Gastroesophageal sphincter (tissue), 4 donors: ENCODE results near the gene KMT2B. TPM values are rescaled to one million over a fixed set of nuclear protein-coding genes. Genes with fewer than 3 reads are reported as not detected.

Experiments used
- ATAC-seq: fragments of 150-250 bp; one replicate; pipeline ENCODE4 v1.9.1; 2016; ENCODE audit warnings: mild to moderate bottlenecking, moderate library complexity
- H3K27ac ChIP-seq, 4 donors: fragments of 200-600 bp; sonication (generic) in 3 of 4; 1 replicate in 3 of 4; 2 replicates in 1 of 4; pipeline ENCODE4 v1.5.1; 2016 to 2019
- H3K27me3 ChIP-seq: fragments of 200-600 bp; sonication (generic); one replicate; pipeline ENCODE4 v1.5.1; 2019
- H3K36me3 ChIP-seq, 2 donors: fragments of 200-600 bp; sonication (generic); one replicate each; pipeline ENCODE4 v1.5.1; 2019; ENCODE audit warnings: control low read depth in 1 of 2
- H3K4me1 ChIP-seq, 3 donors: fragments of 200-600 bp; sonication (generic); 1 replicate in 2 of 3; 2 replicates in 1 of 3; pipeline ENCODE4 v1.5.1; 2016 to 2019; ENCODE audit warnings: control low read depth in 2 of 3
- H3K4me3 ChIP-seq, 2 donors: fragments of 200-600 bp; sonication (generic); one replicate each; pipeline ENCODE4 v1.5.1; 2019; ENCODE audit warnings: mild to moderate bottlenecking in 1 of 2, moderate library complexity in 1 of 2
- H3K9me3 ChIP-seq, 3 donors: fragments of 200-600 bp; sonication (generic); one replicate each; pipeline ENCODE4 v1.5.1; 2017 to 2019; ENCODE audit warnings: control low read depth in 2 of 3
- EP300 ChIP-seq: sonication (generic); formaldehyde crosslinking; IDR thresholded peaks from one replicate; pipeline ENCODE4 v1.6.1; 2017; ENCODE audit warnings: antibody characterized with exemption, mild to moderate bottlenecking
- POLR2A ChIP-seq, 2 donors: fragments of 450-650 bp; IDR thresholded peaks; one replicate each; pipeline ENCODE4 v1.6.1; 2017; ENCODE audit warnings: antibody characterized with exemption in 2 of 2, mild to moderate bottlenecking in 2 of 2, moderate library complexity in 1 of 2
- POLR2AphosphoS5 ChIP-seq: sonication (generic); formaldehyde crosslinking; IDR thresholded peaks from one replicate; pipeline ENCODE4 v1.6.1; 2017; ENCODE audit warnings: antibody characterized with exemption
- WGBS, 2 donors: methylation state at CpG; one replicate each; pipeline ENCODE4 v1.1.5; 2018; ENCODE audit warnings: low coverage in 1 of 2; 5-methylcytosine and 5-hydroxymethylcytosine counted together
- total RNA-seq, 4 donors: library from RNA; depleted of rRNA; stranded (reverse); fragments of >200 nt; gene quantifications; one replicate each; pipeline ENCODE4 v1.1.0, GENCODE V29; 2016
- TF ChIP-seq, protein P1 (sequence below), 4 experiments: fragments of 200-600 bp in 2 of 4; fragments of 450-650 bp in 2 of 4; sonication (generic) in 1 of 4; IDR thresholded peaks; one replicate each; pipeline ENCODE4 v1.5.1; 2017 to 2019; ENCODE audit warnings: antibody characterized with exemption in 4 of 4, mild to moderate bottlenecking in 2 of 4, moderate library complexity in 2 of 4

The KMT2B gene
- total RNA-seq, 4 donors from 2014 or later, result 7.7 to 27.0 (median 17.5) TPM

GRCh38 chr19:35733180-35734125 lies 15.7 kb downstream of the KMT2B start:
- Histone ChIP-seq H3K36me3 (peaks cover 0 to 100% of the 10 kb centered on the region in 2 donors), H3K9me3 (no peaks in the 10 kb centered on the region), H3K4me1 (no peaks in the 10 kb centered on the region), H3K27me3 (no peaks in the 10 kb centered on the region), H3K4me3 (no peak overlapping the region), H3K27ac (no peak overlapping the region)
- WGBS, 2 donors, result 84% methylated on average over 12 of the region's 35 CpGs; no CpG with 5 or more reads in 1 of the 2 donors
- ATAC-seq, result no peak
- TF ChIP-seq EP300 (no peak), POLR2AphosphoS5 (no peak), POLR2A (IDR thresholded peaks at IDR 0.05) (no peak)
- TF ChIP-seq, protein P1, sequence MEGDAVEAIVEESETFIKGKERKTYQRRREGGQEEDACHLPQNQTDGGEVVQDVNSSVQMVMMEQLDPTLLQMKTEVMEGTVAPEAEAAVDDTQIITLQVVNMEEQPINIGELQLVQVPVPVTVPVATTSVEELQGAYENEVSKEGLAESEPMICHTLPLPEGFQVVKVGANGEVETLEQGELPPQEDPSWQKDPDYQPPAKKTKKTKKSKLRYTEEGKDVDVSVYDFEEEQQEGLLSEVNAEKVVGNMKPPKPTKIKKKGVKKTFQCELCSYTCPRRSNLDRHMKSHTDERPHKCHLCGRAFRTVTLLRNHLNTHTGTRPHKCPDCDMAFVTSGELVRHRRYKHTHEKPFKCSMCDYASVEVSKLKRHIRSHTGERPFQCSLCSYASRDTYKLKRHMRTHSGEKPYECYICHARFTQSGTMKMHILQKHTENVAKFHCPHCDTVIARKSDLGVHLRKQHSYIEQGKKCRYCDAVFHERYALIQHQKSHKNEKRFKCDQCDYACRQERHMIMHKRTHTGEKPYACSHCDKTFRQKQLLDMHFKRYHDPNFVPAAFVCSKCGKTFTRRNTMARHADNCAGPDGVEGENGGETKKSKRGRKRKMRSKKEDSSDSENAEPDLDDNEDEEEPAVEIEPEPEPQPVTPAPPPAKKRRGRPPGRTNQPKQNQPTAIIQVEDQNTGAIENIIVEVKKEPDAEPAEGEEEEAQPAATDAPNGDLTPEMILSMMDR (IDR thresholded peaks at IDR 0.05), result no peak

DNA sequence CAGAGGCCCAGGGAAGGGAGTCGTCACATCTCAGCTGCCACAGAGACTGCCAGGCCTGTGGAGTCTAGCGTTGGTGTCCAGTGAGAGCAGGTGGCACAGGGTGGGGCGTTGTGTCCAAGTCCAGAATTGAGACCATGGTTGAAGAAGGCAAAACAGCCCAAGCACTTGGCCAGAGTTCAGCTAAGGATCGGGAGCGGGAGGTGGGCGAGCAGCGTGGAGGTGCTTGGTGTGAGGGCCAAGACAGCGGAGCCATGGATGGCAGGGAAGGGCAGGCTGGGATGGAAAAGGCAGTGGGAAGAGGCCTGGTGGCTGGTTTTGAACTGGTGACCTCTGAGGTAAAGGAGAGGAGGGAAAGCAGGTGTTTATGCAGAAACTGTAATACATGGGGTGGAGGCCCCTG lies 16.5 kb downstream of the KMT2B start:
- H3K4me1 ChIP-seq, result peaks cover 0 to 2% (median 0%) of the 10 kb centered on the region in 3 donors
- TF ChIP-seq, protein P1 (IDR thresholded peaks at IDR 0.05), result no peak
- TF ChIP-seq POLR2A (IDR thresholded peaks at IDR 0.05) (no peak), EP300 (no peak), POLR2AphosphoS5 (no peak)
- ATAC-seq, result no peak
- H3K9me3 ChIP-seq, result no peaks in the 10 kb centered on the region
- WGBS, 2 donors, result 80 to 98% methylated on average over 1 to 8 of the region's 8 CpGs
- no peaks in the 10 kb centered on the region for H3K27me3 ChIP-seq
- no peak overlapping the region for H3K27ac ChIP-seq
- H3K4me3 ChIP-seq, result no peak overlapping the region
- H3K36me3 ChIP-seq, result peaks cover 0 to 100% of the 10 kb centered on the region in 2 donors

- Histone ChIP-seq H3K27me3 (no peaks in the 10 kb centered on the region), H3K4me3 (no peak overlapping the region), H3K27ac (no peak overlapping the region), H3K9me3 (no peaks in the 10 kb centered on the region), H3K4me1 (peaks cover 0 to 8% (median 3%) of the 10 kb centered on the region in 3 donors), H3K36me3 (peaks cover 0 to 94% of the 10 kb centered on the region in 2 donors)
- ATAC-seq, result no peak
- whole genome bisulfite sequencing, 2 donors, result 64 to 80% methylated on average over 2 of the region's 5 CpGs
- TF ChIP-seq POLR2AphosphoS5 (no peak), EP300 (no peak), POLR2A (IDR thresholded peaks at IDR 0.05) (no peak)
- TF ChIP-seq, protein P1 (IDR thresholded peaks at IDR 0.05), result no peak
These were observed 17.1 kb downstream of the KMT2B start for GRCh38 chr19:35734889-35735288.

- Histone ChIP-seq H3K27ac (no peak overlapping the region), H3K9me3 (no peaks in the 10 kb centered on the region), H3K4me1 (peaks cover 0 to 27% (median 7%) of the 10 kb centered on the region in 3 donors), H3K36me3 (peaks cover 0 to 72% of the 10 kb centered on the region in 2 donors), H3K27me3 (no peaks in the 10 kb centered on the region), H3K4me3 (no peak overlapping the region)
- no peak for ATAC-seq
- 74 to 88% methylated on average over 7 of the region's 22 CpGs for WGBS, 2 donors
- TF ChIP-seq, protein P1 (IDR thresholded peaks at IDR 0.05), result peak in 1 of 4 experiments; percentile 25
- TF ChIP-seq POLR2A (IDR thresholded peaks at IDR 0.05), result no peak
These were observed 19.4 kb downstream of the KMT2B start for GRCh38 chr19:35736913-35737886.
